ENCODE measurements around the gene CBS. TPM values are rescaled to one million over a fixed set of nuclear protein-coding genes. Genes with fewer than 3 reads are reported as not detected.
A peak's percentile ranks its signal among the peaks of the same experiment; 100 is the strongest.
"Not testable (repeated sequence)": the region's sequence is repeated elsewhere in the genome, so short reads cannot be mapped to it uniquely, and the experiment has no call there.

The CBS gene
- total RNA-seq, 1 donor from 2014 or later: 160 TPM

DNA sequence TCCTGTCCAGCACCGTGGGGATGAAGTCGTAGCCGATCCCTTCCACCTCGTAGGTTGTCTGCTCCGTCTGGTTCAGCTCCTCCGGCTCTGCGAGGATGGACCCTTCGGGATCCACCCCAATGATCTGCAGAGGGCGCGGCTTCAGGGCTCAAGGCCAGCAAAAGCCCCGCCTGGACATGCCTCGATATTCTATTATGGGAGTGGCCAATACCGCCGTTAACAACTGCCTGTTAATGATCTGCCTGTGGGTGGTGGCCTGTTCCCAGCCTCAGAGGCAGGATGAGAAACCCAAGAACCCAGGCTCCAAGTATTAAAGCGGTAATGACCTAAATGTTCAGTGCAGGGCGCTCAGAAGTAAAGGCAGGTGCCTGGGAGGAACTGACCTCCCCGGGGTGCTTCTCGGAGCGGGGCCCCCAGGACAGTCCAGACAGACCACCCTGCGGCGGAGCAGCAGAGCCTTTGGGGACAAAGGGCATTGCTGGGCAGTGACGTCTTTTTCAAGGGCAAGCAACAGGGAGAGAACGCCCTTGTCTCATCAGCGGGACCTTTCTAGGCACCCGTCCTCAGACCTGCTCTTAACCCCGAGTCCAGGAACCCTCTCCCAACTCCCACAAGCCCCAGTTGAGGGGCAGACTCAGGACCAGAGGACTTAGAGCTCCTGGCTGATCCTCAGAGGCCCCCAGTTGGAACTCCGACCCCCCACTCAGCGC, 12.5 kb downstream of the CBS start:
- not testable (repeated sequence) for H3K27me3 Mint-ChIP-seq; H3K36me3 Mint-ChIP-seq (ENCODE audit: insufficient read depth); H3K4me3 Mint-ChIP-seq (ENCODE audit: low read depth); H3K4me1 Mint-ChIP-seq (ENCODE audit: low read depth); H3K27ac Mint-ChIP-seq; DNase-seq (ENCODE audit: low spot score, unreplicated experiment); H3K9me3 Mint-ChIP-seq (ENCODE audit: low read depth)

DNA sequence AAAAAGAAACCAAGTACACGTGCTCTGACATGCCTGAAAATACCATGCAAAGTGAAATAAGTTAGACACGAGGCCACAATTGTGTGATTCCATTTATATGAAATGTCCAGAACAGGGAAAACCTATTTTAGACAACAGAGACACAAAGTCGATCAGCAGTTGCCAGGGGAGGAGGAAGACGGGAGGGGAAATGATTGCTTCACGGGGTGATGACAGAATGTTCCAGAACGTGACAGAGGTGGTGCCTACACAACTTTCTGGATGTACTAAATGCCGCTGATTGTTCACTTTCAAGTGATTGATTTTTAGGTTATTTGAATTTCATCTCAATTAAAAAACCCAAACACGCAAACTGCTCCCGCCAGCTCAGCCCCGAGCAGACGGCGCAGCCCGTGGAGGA, 22.5 kb downstream of the CBS start:
- H3K4me1 Mint-ChIP-seq (ENCODE audit: low read depth); DNase-seq (ENCODE audit: low spot score, unreplicated experiment); H3K36me3 Mint-ChIP-seq (ENCODE audit: insufficient read depth); H3K9me3 Mint-ChIP-seq (ENCODE audit: low read depth); H3K27me3 Mint-ChIP-seq; H3K27ac Mint-ChIP-seq; H3K4me3 Mint-ChIP-seq (ENCODE audit: low read depth): not testable (repeated sequence)

DNA sequence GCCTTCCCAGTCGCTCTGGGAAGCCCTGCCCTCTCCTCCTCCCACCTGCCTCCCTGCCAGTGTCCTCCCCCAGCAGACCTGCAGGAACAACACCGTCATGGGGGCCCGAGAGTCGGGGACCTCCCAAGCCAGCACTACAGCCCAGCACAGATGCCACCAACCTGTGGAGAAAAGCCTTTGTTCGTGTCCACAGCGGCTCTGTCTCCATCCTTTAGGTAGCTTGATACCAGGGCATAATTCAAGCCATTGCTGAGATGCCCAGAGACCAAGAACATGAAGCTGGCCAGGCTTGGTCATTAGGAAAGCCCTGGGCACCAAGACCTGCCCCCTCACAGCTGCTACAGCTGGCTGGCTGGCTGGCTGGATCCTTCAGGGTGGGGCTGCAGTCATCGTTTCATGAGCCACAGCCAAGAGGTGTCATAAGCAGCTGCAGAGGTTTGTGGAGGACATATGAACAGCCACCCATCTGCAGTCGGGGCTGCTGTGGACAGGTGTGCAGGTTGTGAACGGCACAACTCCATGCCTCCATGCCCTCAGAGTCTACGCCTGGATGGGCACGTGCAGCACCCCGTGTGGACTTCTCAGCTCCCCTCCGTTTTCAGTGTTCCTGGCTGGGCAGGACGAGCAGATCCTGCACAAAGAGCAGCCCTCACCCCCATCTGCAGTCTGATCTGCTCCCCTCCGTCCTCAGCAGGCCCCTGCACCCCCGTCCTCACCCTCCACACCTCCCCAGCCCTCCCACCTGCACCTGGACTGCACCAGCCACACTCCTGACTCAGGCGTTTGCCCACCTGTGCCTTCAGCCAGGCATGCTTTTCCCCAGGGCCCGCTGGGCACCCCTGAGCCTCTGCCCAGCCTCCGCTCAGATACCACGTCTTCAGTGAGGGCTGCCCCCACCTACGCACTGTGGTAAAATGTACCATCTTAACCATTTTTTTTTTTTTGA, 29.5 kb downstream of the CBS start:
- H3K27me3 Mint-ChIP-seq; H3K9me3 Mint-ChIP-seq (ENCODE audit: low read depth); H3K4me3 Mint-ChIP-seq (ENCODE audit: low read depth); H3K36me3 Mint-ChIP-seq (ENCODE audit: insufficient read depth); DNase-seq (ENCODE audit: low spot score, unreplicated experiment); H3K4me1 Mint-ChIP-seq (ENCODE audit: low read depth); H3K27ac Mint-ChIP-seq: not testable (repeated sequence)

DNA sequence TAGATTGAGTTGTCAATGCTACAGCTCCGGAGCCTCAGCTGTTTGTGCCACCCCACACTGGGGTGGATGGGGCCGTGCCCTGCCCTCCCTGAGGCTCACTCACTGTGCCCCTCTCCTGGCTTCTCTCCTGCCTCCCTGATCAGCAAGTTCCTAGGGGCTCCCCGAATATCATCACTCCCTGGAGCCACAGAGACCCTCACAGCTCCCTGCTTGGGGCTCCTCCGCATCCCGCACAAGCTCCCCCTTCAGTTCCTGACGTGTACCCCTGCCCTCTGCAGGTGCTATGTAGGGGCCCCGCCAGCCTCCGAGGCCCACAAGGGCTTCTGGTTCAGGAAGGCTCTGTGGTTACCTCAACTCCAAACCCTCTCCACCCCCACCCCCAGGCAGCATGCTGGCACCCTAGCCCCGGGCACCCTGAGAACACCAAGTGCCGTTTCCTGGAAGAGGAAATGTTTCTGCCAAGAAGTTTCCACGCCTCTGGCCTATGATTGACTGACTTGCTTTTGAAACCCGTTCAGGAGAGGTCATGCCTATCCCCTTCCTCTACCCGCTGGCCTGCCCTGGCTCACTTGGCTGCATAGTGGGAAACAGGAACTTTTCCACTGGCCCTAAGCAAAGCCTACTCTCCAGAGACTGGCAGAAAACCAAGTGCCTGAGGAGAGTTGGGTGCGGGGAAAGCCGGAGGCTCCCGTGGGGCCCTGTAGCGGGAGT, 30.3 kb downstream of the CBS start:
- H3K27me3 Mint-ChIP-seq; H3K4me1 Mint-ChIP-seq (ENCODE audit: low read depth); DNase-seq (ENCODE audit: low spot score, unreplicated experiment); H3K27ac Mint-ChIP-seq; H3K36me3 Mint-ChIP-seq (ENCODE audit: insufficient read depth); H3K9me3 Mint-ChIP-seq (ENCODE audit: low read depth); H3K4me3 Mint-ChIP-seq (ENCODE audit: low read depth): not testable (repeated sequence)

DNA sequence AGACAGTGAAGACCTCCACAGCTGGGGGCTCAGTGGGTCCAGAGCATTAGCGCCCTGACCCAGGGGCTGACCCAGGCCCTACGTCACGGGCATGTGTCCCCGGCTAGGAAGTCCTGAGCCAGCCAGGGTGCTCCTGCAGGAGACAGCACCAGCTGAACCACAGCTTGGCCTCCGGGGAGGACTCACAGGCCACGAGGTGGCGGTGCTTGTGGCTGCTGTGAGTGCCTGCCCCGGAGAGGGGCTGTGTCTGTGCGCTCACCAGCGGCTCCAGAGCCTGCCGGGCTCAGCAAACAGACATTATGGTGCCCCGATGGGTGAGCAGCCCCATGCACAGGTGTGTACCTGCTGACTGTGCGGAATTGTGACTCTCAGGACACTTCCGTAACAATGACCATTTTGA, 31.1 kb downstream of the CBS start:
- not testable (repeated sequence) for H3K9me3 Mint-ChIP-seq (ENCODE audit: low read depth); H3K4me1 Mint-ChIP-seq (ENCODE audit: low read depth); H3K27me3 Mint-ChIP-seq; H3K27ac Mint-ChIP-seq; H3K36me3 Mint-ChIP-seq (ENCODE audit: insufficient read depth); DNase-seq (ENCODE audit: low spot score, unreplicated experiment); H3K4me3 Mint-ChIP-seq (ENCODE audit: low read depth)

DNA sequence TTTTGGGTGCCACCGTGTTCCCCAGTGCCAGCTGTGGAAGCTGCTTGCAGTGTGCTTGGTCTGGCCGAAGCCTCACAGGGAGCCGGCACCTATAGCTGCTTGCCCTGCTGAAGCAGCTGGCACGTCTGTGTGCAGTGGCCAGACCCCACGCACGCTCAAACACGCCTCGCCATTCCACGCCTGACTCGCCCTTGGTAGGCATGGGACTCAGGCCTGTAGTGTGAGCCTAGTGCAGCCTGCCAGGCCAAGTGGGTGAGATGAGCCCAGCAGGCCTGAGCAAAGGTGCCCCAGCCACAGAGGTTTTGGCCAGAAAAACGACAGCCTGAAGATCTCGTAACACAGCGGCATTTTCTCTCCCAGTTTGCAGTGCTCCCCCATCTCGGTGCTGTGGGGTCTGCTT, 32.3 kb downstream of the CBS start:
- H3K4me3 Mint-ChIP-seq (ENCODE audit: low read depth); DNase-seq (ENCODE audit: low spot score, unreplicated experiment); H3K27me3 Mint-ChIP-seq; H3K27ac Mint-ChIP-seq; H3K4me1 Mint-ChIP-seq (ENCODE audit: low read depth); H3K9me3 Mint-ChIP-seq (ENCODE audit: low read depth); H3K36me3 Mint-ChIP-seq (ENCODE audit: insufficient read depth): not testable (repeated sequence)

DNA sequence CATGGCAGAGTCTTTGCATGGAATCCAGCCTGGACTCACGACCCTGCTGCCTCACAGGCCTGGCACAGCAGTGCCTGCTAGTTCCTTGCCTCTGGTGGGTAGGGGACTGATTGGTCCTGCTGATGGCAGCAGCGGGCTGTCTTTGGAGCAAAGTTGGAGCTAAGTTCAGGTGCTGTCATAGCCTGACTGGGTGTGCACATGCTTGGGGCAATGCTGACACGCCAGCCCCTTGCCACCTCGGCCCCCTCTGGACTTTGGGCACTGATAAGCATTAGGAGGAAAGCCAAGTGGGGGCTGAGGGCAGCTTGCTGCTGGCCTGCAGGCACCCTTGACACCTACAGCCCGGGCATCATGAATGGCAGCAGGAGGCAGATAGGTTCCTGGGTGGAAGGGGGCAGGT, 33.5 kb downstream of the CBS start:
- not testable (repeated sequence) for DNase-seq (ENCODE audit: low spot score, unreplicated experiment); H3K9me3 Mint-ChIP-seq (ENCODE audit: low read depth); H3K4me1 Mint-ChIP-seq (ENCODE audit: low read depth); H3K27me3 Mint-ChIP-seq; H3K27ac Mint-ChIP-seq; H3K36me3 Mint-ChIP-seq (ENCODE audit: insufficient read depth); H3K4me3 Mint-ChIP-seq (ENCODE audit: low read depth)

DNA sequence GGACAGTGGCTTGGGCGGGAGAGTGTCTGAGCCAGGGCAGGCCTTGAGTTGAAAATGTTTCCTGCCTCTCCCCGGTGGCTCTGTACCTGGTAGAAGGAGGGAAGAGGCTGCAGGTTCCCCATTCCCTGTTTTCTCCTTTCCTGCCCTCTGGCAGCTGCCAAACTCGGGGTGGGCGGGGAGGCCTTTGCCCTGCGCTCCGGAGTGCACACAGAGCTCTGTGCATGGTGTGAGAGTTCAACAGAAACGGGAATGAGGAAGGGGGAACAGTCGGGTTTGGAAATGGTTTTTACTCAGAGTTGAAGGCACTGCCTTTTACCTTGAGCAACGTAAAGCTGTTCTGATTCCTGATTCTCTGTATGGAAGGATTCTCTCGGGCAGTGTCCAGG, 37.0 kb downstream of the CBS start:
- H3K36me3 Mint-ChIP-seq (ENCODE audit: insufficient read depth); H3K4me1 Mint-ChIP-seq (ENCODE audit: low read depth); H3K9me3 Mint-ChIP-seq (ENCODE audit: low read depth); DNase-seq (ENCODE audit: low spot score, unreplicated experiment); H3K27me3 Mint-ChIP-seq; H3K4me3 Mint-ChIP-seq (ENCODE audit: low read depth): not testable (repeated sequence)
- H3K27ac Mint-ChIP-seq: peak overlapping the region; percentile 49

DNA sequence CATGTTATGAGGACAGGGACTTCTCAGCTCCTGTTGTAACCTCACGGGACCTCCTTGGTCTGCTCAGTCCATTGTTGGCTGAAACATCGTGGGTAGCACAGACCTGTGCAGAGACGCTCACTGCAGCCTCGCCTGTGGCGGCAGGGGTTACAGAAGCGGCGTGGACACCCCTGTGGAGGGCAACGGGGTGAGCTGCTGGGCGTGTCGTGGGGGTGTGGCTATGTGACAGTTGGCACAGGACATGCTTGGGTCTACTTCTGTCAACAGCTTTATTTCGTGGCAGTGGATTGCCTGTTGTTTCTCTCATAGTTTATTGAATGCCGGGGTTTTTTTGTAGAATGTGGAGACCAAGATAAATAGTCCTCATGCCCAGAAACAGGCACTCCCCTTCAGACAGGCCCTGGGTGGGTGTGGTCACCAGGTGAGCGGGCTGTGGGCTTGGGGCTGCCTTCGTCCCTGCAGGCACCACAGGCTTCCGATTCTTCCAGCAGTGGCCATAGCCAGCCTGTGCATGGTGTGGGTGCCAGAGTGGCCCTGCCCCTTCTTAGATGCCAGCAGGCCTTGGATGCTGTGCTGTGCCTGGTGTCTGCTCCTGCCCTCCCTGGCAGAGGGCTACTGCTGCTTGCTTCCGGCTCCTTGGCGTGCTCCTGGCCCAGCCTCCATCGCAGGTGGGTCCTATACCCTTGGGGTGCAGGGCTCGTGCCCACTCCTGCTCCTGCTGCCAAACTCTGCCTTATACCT, 37.5 kb downstream of the CBS start:
- H3K27me3 Mint-ChIP-seq; H3K4me1 Mint-ChIP-seq (ENCODE audit: low read depth); H3K9me3 Mint-ChIP-seq (ENCODE audit: low read depth); H3K27ac Mint-ChIP-seq; H3K4me3 Mint-ChIP-seq (ENCODE audit: low read depth); H3K36me3 Mint-ChIP-seq (ENCODE audit: insufficient read depth); DNase-seq (ENCODE audit: low spot score, unreplicated experiment): not testable (repeated sequence)

DNA sequence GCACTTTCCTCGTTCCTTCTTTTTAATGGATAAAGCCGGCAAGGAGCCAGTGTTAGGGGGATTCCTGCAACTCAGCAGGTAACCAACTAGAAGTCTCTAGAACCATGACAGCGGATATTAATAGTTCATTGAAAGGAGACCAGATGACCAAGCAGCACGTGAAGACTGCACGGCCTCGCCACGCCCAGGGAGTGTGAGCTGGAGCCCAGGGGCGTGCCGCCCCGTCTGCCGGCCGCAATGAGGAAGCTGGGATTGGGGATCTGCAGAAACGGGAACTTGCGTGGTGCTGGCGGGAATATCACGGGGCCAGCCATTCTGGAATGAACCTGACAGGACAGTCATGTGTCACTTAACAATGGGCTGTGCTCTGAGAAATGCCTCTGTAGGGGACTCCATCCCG, 38.7 kb downstream of the CBS start:
- H3K9me3 Mint-ChIP-seq (ENCODE audit: low read depth); H3K27me3 Mint-ChIP-seq; H3K4me1 Mint-ChIP-seq (ENCODE audit: low read depth); H3K36me3 Mint-ChIP-seq (ENCODE audit: insufficient read depth); H3K27ac Mint-ChIP-seq; H3K4me3 Mint-ChIP-seq (ENCODE audit: low read depth); DNase-seq (ENCODE audit: low spot score, unreplicated experiment): not testable (repeated sequence)
